Measurements from ENCODE around the gene NEXN.

Gene NEXN

DNA sequence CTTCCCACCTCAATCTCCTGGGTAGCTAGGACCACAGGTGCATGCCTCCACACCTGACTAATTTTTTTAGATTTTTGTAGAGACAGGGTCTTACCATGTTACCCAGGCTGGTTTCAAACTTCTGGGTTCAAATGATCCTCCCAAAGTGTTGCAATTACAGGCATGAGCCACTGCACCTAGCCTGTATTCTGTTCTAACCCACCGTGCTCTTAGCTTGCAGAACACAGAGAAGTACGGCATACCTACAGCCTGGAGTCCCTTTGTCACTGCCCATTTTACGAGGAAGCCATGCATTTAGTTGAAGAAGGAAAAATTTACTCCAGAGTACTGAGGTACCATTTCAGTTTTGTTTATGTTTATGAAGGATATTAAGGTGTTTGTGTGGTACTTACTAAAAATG is 29.7 kb upstream of the NEXN start:
- H3K36me3 ChIP-seq (ENCODE audit: insufficient read depth, insufficient read length, low read length): peaks cover 6% of the 10 kb centered on the region
- no peak overlapping the region for H3K4me3 ChIP-seq (ENCODE audit: insufficient read length, low read depth)
- H3K27me3 ChIP-seq (ENCODE audit: insufficient read depth, insufficient read length): no peaks in the 10 kb centered on the region
- H3K4me1 ChIP-seq (ENCODE audit: insufficient read depth, insufficient read length): no peaks in the 10 kb centered on the region
- TF ChIP-seq SUZ12 (IDR thresholded peaks at IDR 0.05; ENCODE audit: extremely low read depth, insufficient read depth, insufficient read length) (no peak), YY1 (IDR thresholded peaks at IDR 0.05; ENCODE audit: insufficient read depth, insufficient read length) (no peak), ZNF274 (IDR thresholded peaks at IDR 0.05; ENCODE audit: low read depth, low read length) (no peak)
- DNase-seq (ENCODE audit: low read depth, low spot score): no peak
- no peak overlapping the region for H3K9ac ChIP-seq (ENCODE audit: insufficient read length, low read depth)
- H3K9me3 ChIP-seq (ENCODE audit: insufficient read depth, low read length): peaks cover 6% of the 10 kb centered on the region; the same call in 1 of the 2 replicates

DNA sequence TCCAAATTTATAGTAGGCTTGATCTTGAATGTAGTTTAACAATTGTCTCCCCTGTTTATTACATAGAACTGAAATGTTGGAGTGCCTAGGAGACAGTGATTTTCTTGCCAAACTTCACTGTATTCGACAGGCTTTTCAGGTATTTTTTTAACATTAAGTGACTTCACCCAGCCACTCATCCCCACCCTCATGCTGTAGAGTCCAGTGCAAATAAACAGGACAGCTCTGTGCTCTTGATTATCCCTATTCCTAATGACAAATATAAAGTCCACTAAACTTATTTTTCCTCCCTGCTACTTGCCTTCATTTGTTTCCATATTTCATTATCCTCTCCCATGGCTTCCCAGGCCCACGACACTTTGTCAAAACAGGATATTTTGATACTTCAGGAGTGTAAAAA is 29.2 kb upstream of the NEXN start:
- Histone ChIP-seq H3K27me3 (ENCODE audit: insufficient read depth, insufficient read length) (no peaks in the 10 kb centered on the region), H3K9ac (ENCODE audit: insufficient read length, low read depth) (no peak overlapping the region), H3K4me3 (ENCODE audit: insufficient read length, low read depth) (no peak overlapping the region), H3K9me3 (ENCODE audit: insufficient read depth, low read length) (peaks cover 6% of the 10 kb centered on the region; the same call in 1 of the 2 replicates), H3K36me3 (ENCODE audit: insufficient read depth, insufficient read length, low read length) (peaks cover 6% of the 10 kb centered on the region), H3K4me1 (ENCODE audit: insufficient read depth, insufficient read length) (no peaks in the 10 kb centered on the region)
- TF ChIP-seq ZNF274 (IDR thresholded peaks at IDR 0.05; ENCODE audit: low read depth, low read length): no peak
- no peak for TF ChIP-seq YY1 (IDR thresholded peaks at IDR 0.05; ENCODE audit: insufficient read depth, insufficient read length)
- TF ChIP-seq SUZ12 (IDR thresholded peaks at IDR 0.05; ENCODE audit: extremely low read depth, insufficient read depth, insufficient read length): no peak
- DNase-seq (ENCODE audit: low read depth, low spot score): no peak

DNA sequence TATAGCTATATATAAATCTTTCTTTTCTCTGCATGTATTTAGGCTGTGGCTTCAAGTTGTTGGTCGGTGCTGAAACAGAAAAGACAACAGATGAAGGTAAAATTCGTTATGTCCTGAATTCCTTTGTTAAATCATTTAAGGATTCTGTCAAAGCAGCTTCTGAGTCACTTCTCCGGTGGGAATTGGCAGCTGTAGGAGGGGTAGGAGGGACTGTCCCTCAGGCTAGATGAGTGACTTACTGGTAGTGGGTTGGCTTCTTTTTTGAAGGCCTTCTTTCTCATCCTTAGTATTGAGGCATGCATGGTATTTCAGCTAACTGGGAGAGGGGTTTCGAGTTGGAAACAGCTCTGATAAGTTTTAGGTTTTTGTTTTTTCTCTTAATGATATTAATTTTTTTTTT is 22.1 kb upstream of the NEXN start:
- no peaks in the 10 kb centered on the region for H3K27me3 ChIP-seq (ENCODE audit: insufficient read depth, insufficient read length)
- no peak overlapping the region for H3K4me3 ChIP-seq (ENCODE audit: insufficient read length, low read depth)
- TF ChIP-seq SUZ12 (IDR thresholded peaks at IDR 0.05; ENCODE audit: extremely low read depth, insufficient read depth, insufficient read length): no peak
- no peak for TF ChIP-seq ZNF274 (IDR thresholded peaks at IDR 0.05; ENCODE audit: low read depth, low read length)
- TF ChIP-seq YY1 (IDR thresholded peaks at IDR 0.05; ENCODE audit: insufficient read depth, insufficient read length): no peak
- H3K9me3 ChIP-seq (ENCODE audit: insufficient read depth, low read length): peaks cover 5% of the 10 kb centered on the region; the same call in 1 of the 2 replicates
- DNase-seq (ENCODE audit: low read depth, low spot score): peak; percentile 20
- H3K9ac ChIP-seq (ENCODE audit: insufficient read length, low read depth): no peak overlapping the region
- peaks cover 2% of the 10 kb centered on the region for H3K4me1 ChIP-seq (ENCODE audit: insufficient read depth, insufficient read length)
- peaks cover 16% of the 10 kb centered on the region for H3K36me3 ChIP-seq (ENCODE audit: insufficient read depth, insufficient read length, low read length)

GRCh38 chr1:77872645-77873044 is 15.8 kb upstream of the NEXN start:
- H3K4me1 ChIP-seq (ENCODE audit: insufficient read depth, insufficient read length): peaks cover 2% of the 10 kb centered on the region
- TF ChIP-seq SUZ12 (IDR thresholded peaks at IDR 0.05; ENCODE audit: extremely low read depth, insufficient read depth, insufficient read length): no peak
- no peak for TF ChIP-seq ZNF274 (IDR thresholded peaks at IDR 0.05; ENCODE audit: low read depth, low read length)
- TF ChIP-seq YY1 (IDR thresholded peaks at IDR 0.05; ENCODE audit: insufficient read depth, insufficient read length): no peak
- no peaks in the 10 kb centered on the region for H3K27me3 ChIP-seq (ENCODE audit: insufficient read depth, insufficient read length)
- peaks cover 5% of the 10 kb centered on the region; the same call in 1 of the 2 replicates for H3K9me3 ChIP-seq (ENCODE audit: insufficient read depth, low read length)
- peaks cover 26% of the 10 kb centered on the region for H3K36me3 ChIP-seq (ENCODE audit: insufficient read depth, insufficient read length, low read length)
- H3K4me3 ChIP-seq (ENCODE audit: insufficient read length, low read depth): no peak overlapping the region
- no peak overlapping the region for H3K9ac ChIP-seq (ENCODE audit: insufficient read length, low read depth)
- DNase-seq (ENCODE audit: low read depth, low spot score): no peak

DNA sequence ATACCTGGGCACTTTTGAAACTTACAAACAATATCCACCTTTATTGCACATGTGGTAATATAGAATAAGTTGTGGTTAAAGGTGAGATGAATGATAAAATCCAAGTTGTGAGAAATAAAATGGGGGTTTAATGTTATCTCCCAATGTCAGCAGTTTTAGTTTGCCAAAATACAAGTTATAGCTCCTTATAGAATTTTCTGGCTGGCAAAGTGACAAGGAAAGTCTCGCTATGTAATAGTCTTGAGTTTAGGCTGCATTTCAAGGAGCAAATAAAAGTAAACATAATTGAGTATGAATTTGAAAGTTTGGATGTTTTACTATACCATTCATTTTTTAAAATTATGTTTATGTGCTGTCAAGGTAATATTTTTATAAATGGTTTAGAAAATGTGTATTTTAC is 15.0 kb upstream of the NEXN start:
- H3K4me1 ChIP-seq (ENCODE audit: insufficient read depth, insufficient read length): no peaks in the 10 kb centered on the region
- DNase-seq (ENCODE audit: low read depth, low spot score): no peak
- H3K4me3 ChIP-seq (ENCODE audit: insufficient read length, low read depth): no peak overlapping the region
- TF ChIP-seq YY1 (IDR thresholded peaks at IDR 0.05; ENCODE audit: insufficient read depth, insufficient read length) (no peak), SUZ12 (IDR thresholded peaks at IDR 0.05; ENCODE audit: extremely low read depth, insufficient read depth, insufficient read length) (no peak), ZNF274 (IDR thresholded peaks at IDR 0.05; ENCODE audit: low read depth, low read length) (no peak)
- peaks cover 5% of the 10 kb centered on the region; the same call in 1 of the 2 replicates for H3K9me3 ChIP-seq (ENCODE audit: insufficient read depth, low read length)
- H3K27me3 ChIP-seq (ENCODE audit: insufficient read depth, insufficient read length): no peaks in the 10 kb centered on the region
- H3K36me3 ChIP-seq (ENCODE audit: insufficient read depth, insufficient read length, low read length): peaks cover 21% of the 10 kb centered on the region
- no peak overlapping the region for H3K9ac ChIP-seq (ENCODE audit: insufficient read length, low read depth)

- Histone ChIP-seq H3K4me1 (ENCODE audit: insufficient read depth, insufficient read length) (no peaks in the 10 kb centered on the region), H3K4me3 (ENCODE audit: insufficient read length, low read depth) (no peak overlapping the region), H3K36me3 (ENCODE audit: insufficient read depth, insufficient read length, low read length) (peaks cover 21% of the 10 kb centered on the region), H3K9ac (ENCODE audit: insufficient read length, low read depth) (no peak overlapping the region), H3K9me3 (ENCODE audit: insufficient read depth, low read length) (peaks cover 5% of the 10 kb centered on the region; the same call in 1 of the 2 replicates), H3K27me3 (ENCODE audit: insufficient read depth, insufficient read length) (no peaks in the 10 kb centered on the region)
- DNase-seq (ENCODE audit: low read depth, low spot score): no peak
- no peak for TF ChIP-seq SUZ12 (IDR thresholded peaks at IDR 0.05; ENCODE audit: extremely low read depth, insufficient read depth, insufficient read length)
- TF ChIP-seq ZNF274 (IDR thresholded peaks at IDR 0.05; ENCODE audit: low read depth, low read length): no peak
- no peak for TF ChIP-seq YY1 (IDR thresholded peaks at IDR 0.05; ENCODE audit: insufficient read depth, insufficient read length)
Measured at GRCh38 chr1:77874804-77875445, 13.5 kb upstream of the NEXN start.

DNA sequence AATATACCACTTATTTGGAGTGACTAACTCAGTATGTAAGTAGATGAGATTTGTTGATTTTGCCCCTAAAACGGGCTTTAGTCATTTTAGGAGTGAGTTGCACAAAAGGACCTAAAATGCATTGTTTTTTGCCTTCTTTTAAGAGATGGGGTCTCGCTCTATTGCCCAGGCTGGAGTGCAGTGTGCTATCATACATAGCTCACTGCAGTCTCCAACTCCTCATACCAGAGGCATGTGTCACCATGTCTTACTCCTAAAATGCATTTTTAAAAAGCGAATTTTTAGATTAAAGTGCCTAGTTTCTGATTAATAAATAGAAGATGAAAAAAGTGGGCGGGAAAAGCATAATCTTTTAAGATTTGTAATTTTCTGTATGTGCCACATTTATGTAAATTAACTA is 11.5 kb upstream of the NEXN start:
- Histone ChIP-seq H3K9me3 (ENCODE audit: insufficient read depth, low read length) (no peaks in the 10 kb centered on the region), H3K36me3 (ENCODE audit: insufficient read depth, insufficient read length, low read length) (peaks cover 21% of the 10 kb centered on the region), H3K4me1 (ENCODE audit: insufficient read depth, insufficient read length) (no peaks in the 10 kb centered on the region), H3K9ac (ENCODE audit: insufficient read length, low read depth) (no peak overlapping the region), H3K27me3 (ENCODE audit: insufficient read depth, insufficient read length) (no peaks in the 10 kb centered on the region), H3K4me3 (ENCODE audit: insufficient read length, low read depth) (no peak overlapping the region)
- TF ChIP-seq SUZ12 (IDR thresholded peaks at IDR 0.05; ENCODE audit: extremely low read depth, insufficient read depth, insufficient read length) (no peak), YY1 (IDR thresholded peaks at IDR 0.05; ENCODE audit: insufficient read depth, insufficient read length) (no peak), ZNF274 (IDR thresholded peaks at IDR 0.05; ENCODE audit: low read depth, low read length) (no peak)
- no peak for DNase-seq (ENCODE audit: low read depth, low spot score)

Measured in NT2/D1 (cell line).